HEK293T (cell line): ENCODE measurements around the gene HOXD1.

ENCODE experiments used
- CTCF ChIA-PET: fragments of 350-600 bp; formaldehyde crosslinking; extraction: SDS; loops from one replicate; lab custom pipeline; 2021; ENCODE audit warnings: antibody characterized with exemption, inconsistent platforms; lab: Yijun Ruan, JAX
- POLR2A ChIA-PET: fragments of 350-600 bp; formaldehyde crosslinking; extraction: SDS; loops from one replicate; lab custom pipeline; 2020; ENCODE audit warnings: antibody characterized with exemption, inconsistent platforms; lab: Yijun Ruan, JAX
- DNase-seq: peaks from one replicate; pipeline ENCODE4 v3.0.0; 2012; ENCODE audit warnings: mixed read lengths; ENCODE audit errors: extremely low spot score
- ARNT ChIP-seq: fragments of 450-650 bp; IDR thresholded peaks from 2 replicates; pipeline ENCODE4 v1.6.1; 2017; ENCODE audit warnings: mild to moderate bottlenecking
- BHLHE40 ChIP-seq: fragments of 450-650 bp; IDR thresholded peaks from 2 replicates; pipeline ENCODE4 v1.6.1; 2016; ENCODE audit warnings: mild to moderate bottlenecking, moderate library complexity, borderline replicate concordance
- CTBP1 ChIP-seq: fragments of 450-650 bp; IDR thresholded peaks from 2 replicates; pipeline ENCODE4 v1.6.1; 2016; ENCODE audit warnings: borderline replicate concordance
- ELF4 ChIP-seq: fragments of 450-650 bp; IDR thresholded peaks from 2 replicates; pipeline ENCODE4 v1.6.1; 2017; ENCODE audit warnings: antibody characterized with exemption
- FOXA1 ChIP-seq: fragments of 450-650 bp; IDR thresholded peaks from 2 replicates; pipeline ENCODE4 v1.6.1; 2016; ENCODE audit warnings: mild to moderate bottlenecking
- FOXK2 ChIP-seq: fragments of 450-650 bp; IDR thresholded peaks from 2 replicates; pipeline ENCODE4 v1.6.1; 2016; ENCODE audit warnings: mild to moderate bottlenecking
- FOXM1 ChIP-seq: fragments of 450-650 bp; IDR thresholded peaks from 2 replicates; pipeline ENCODE4 v1.6.1; 2017; ENCODE audit warnings: mild to moderate bottlenecking, borderline replicate concordance
- HDGF ChIP-seq: fragments of 450-650 bp; IDR thresholded peaks from 2 replicates; pipeline ENCODE4 v1.6.1; 2017; ENCODE audit warnings: antibody characterized with exemption, borderline replicate concordance
- L3MBTL2 ChIP-seq: fragments of 450-650 bp; conservative IDR thresholded peaks from 2 replicates; pipeline ENCODE4 v1.6.1; 2016; ENCODE audit warnings: mild to moderate bottlenecking
- LEF1 ChIP-seq: fragments of 450-650 bp; IDR thresholded peaks from 2 replicates; pipeline ENCODE4 v1.6.1; 2017; ENCODE audit warnings: mild to moderate bottlenecking, borderline replicate concordance
- NFRKB ChIP-seq: fragments of 450-650 bp; IDR thresholded peaks from 2 replicates; pipeline ENCODE4 v1.6.1; 2016; ENCODE audit warnings: mild to moderate bottlenecking, moderate library complexity
- SP1 ChIP-seq: fragments of 450-650 bp; IDR thresholded peaks from 2 replicates; pipeline ENCODE4 v1.6.1; 2017
- SUZ12 ChIP-seq: fragments of 450-650 bp; IDR thresholded peaks from 2 replicates; pipeline ENCODE4 v1.6.1; 2016; ENCODE audit warnings: mild to moderate bottlenecking
- TARDBP ChIP-seq: fragments of 450-650 bp; IDR thresholded peaks from 2 replicates; pipeline ENCODE4 v1.6.1; 2016
- ZNF384 ChIP-seq: fragments of 450-650 bp; IDR thresholded peaks from 2 replicates; pipeline ENCODE4 v1.6.1; 2016
- TF ChIP-seq, protein P1 (sequence below): fragments of 450-650 bp; IDR thresholded peaks from 2 replicates; pipeline ENCODE4 v1.6.1; 2016

HOXD1 gene

DNA sequence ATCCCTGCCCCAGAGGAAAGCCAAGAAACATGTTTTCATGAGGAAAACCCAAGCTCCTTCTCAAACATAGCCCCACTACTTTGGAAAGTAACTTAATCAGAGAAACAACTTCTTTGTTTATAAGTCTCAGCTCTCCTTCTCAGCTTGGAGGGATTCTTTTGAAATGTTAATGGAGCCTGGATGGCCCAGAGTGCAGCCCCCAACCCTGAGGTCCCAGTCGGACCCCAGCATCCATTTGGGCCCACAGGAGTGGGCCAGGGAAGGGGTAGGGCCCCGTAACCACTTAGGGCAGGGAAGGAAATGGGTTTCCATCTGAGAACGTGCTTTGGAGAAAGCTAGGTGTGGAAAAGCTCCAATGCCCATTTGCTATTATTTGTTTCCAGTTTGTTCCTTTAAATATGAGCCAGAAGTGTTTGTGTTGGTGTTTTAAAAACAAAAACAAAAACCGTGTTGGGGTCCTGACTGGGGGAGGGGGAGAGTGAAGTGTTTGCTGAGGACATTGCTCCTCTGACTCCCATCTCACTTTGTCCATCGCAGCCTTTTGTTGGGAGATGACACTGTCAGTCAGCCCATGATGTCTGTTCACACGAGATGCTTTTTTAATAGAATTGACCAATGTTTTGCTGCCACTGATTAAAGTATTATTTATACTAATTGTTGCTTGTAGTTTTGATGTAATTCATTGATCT, 33.0 kb upstream of the HOXD1 start:
- DNase-seq: no peak
- POLR2A ChIA-PET: interaction anchor here (1.0 to 1.2 kb wide), 4 partner anchors 9 to 51 kb away, joined by 3 read pairs; no protein-coding TSS in a partner anchor
- CTCF ChIA-PET: interaction anchor here (0.6 to 2.4 kb wide), 2 partner anchors 15 to 1673 kb away, joined by 3 to 9 read pairs; no protein-coding TSS in a partner anchor
- TF ChIP-seq, protein P1, sequence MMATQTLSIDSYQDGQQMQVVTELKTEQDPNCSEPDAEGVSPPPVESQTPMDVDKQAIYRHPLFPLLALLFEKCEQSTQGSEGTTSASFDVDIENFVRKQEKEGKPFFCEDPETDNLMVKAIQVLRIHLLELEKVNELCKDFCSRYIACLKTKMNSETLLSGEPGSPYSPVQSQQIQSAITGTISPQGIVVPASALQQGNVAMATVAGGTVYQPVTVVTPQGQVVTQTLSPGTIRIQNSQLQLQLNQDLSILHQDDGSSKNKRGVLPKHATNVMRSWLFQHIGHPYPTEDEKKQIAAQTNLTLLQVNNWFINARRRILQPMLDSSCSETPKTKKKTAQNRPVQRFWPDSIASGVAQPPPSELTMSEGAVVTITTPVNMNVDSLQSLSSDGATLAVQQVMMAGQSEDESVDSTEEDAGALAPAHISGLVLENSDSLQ: no peak
- TF ChIP-seq FOXA1 (no peak), CTBP1 (no peak), HDGF (no peak)

DNA sequence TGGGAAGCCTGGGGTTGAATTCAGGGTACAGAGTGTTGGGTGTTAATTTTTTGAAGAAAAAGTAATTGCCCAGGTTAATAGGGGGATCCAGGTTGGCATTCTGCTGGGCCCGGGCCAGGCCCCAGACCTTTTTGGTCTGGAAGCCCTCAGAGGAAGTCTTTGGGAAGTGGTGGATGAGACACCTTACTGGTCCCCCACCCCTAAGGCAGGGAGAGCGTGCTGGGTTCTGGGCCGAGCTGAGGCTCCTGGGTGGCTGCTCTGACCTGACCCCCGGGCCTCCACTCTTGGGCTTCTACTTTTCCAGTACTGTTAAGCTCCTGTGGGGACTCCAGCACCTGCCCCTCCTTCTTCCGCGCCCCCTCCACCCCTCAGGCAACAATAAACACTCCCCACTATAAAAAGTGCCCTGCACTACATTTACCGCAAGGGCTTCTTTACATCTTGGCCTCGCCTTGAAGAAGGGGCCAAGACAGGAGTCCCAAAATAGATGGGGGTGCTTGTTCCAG, 32.1 kb upstream of the HOXD1 start:
- no peak for DNase-seq
- ChIA-PET POLR2A (interaction anchor here (1.0 to 1.1 kb wide), 3 partner anchors 10 to 52 kb away, joined by 3 read pairs; no protein-coding TSS in a partner anchor), CTCF (interaction anchor here (2.4 kb wide), 1 partner anchor 16 kb away, joined by 9 read pairs; no protein-coding TSS in a partner anchor)
- no peak for TF ChIP-seq ARNT
- TF ChIP-seq TARDBP: no peak
- TF ChIP-seq, protein P1: no peak

DNA sequence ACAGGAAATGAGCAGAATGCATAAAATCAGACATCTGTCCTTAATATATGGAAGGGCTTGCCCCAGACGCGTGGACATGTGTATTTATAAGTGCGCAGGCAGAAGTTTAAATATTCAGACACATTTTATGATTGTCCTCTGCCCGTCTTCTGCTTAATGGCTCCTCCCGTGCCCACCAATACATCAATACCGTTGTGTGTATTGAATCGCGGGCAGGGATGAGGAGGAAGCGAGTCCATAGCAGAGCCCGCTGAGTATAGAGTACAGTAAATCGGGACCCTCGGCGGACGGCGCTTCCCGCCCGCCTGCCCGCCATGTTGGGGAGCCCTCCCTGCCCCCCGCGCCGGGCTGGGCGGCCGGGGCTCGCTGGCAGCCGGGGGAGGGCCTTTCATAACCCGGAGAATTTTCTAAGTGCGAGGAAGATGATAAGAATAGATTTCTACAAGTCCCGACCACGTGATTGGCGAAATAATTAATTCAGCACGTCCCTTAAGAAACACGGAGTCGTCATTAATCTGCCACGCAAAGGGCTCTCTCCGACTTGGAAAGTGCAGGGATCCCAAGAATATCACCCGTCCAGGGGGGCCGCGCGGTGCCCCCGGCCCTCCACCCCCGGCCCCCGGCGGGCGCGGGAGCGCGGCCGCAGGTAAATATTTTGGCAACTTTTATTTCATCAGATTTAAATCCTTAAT, 31.5 kb upstream of the HOXD1 start, which contains the start of gene HOXD3:
Gene HOXD3 (plus strand): TSS at position 501 of the 692 bp plus-strand sequence. CDS start 11,808 bp downstream, outside the sequence.
- no peak for TF ChIP-seq ELF4
- TF ChIP-seq FOXK2: no peak
- no peak for TF ChIP-seq FOXM1
- no peak for TF ChIP-seq SP1
- no peak for TF ChIP-seq LEF1
- no peak for TF ChIP-seq TARDBP
- TF ChIP-seq SUZ12: no peak
- no peak for TF ChIP-seq CTBP1
- TF ChIP-seq L3MBTL2: no peak
- TF ChIP-seq, protein P1: no peak
- no peak for TF ChIP-seq FOXA1
- no peak for DNase-seq
- CTCF ChIA-PET: interaction anchor here (2.4 kb wide), 1 partner anchor 16 kb away, joined by 9 read pairs; no protein-coding TSS in a partner anchor
- POLR2A ChIA-PET: interaction anchor here (1.0 to 1.1 kb wide), 2 partner anchors 11 to 16 kb away, joined by 4 to 5 read pairs; no protein-coding TSS in a partner anchor

DNA sequence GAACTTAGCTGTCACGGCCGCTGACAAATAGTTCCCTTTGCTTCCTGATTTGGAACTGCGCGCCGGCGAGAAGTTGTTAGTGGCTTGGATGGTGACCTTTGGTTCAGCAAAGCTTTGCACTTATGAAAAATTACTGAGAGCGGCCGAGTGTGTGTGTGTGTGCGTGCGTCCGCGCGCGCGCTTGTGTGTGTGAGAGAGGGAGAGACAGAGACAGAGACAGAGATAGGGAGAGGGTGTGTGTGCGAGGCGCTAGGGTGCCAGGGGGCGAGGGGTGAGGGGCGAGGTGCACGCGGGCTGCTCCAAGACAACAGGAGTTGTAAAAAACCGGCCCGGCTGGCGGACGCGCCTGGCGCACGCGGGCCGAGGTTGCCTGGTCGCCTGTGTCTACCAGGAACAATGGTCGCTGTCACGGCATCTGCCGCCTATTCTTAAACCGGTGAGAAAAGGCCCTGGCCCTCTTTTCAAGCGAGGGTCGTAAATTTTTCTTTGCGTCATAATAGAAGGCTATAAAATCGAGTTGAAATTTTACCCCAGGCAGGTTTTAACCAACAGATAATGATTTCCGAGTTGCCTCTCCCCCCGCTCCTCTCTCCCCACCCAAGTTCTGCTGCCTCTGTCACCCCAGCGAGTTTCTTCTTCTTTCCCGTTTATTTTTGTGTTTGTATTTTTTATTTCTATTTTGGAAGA, 30.8 kb upstream of the HOXD1 start:
- DNase-seq: peak; percentile 79
- POLR2A ChIA-PET: interaction anchor here (0.6 to 1.7 kb wide), 7 partner anchors 11 to 397 kb away, joined by 3 to 7 read pairs (median 4); no protein-coding TSS in a partner anchor
- CTCF ChIA-PET: interaction anchor here (0.6 to 0.8 kb wide), 2 partner anchors 298 to 657 kb away, joined by 3 read pairs; no protein-coding TSS in a partner anchor
- no peak for TF ChIP-seq LEF1
- peak; percentile 95 for TF ChIP-seq L3MBTL2
- peak; percentile 75 for TF ChIP-seq CTBP1
- peak; percentile 97 for TF ChIP-seq ARNT
- no peak for TF ChIP-seq NFRKB
- no peak for TF ChIP-seq BHLHE40
- no peak for TF ChIP-seq FOXA1
- TF ChIP-seq SP1: no peak
- no peak for TF ChIP-seq FOXK2
- TF ChIP-seq SUZ12: no peak
- TF ChIP-seq, protein P1: peak; percentile 83
- no peak for TF ChIP-seq ZNF384
- TF ChIP-seq HDGF: no peak
- TF ChIP-seq TARDBP: no peak
- no peak for TF ChIP-seq FOXM1
- TF ChIP-seq ELF4: no peak

DNA sequence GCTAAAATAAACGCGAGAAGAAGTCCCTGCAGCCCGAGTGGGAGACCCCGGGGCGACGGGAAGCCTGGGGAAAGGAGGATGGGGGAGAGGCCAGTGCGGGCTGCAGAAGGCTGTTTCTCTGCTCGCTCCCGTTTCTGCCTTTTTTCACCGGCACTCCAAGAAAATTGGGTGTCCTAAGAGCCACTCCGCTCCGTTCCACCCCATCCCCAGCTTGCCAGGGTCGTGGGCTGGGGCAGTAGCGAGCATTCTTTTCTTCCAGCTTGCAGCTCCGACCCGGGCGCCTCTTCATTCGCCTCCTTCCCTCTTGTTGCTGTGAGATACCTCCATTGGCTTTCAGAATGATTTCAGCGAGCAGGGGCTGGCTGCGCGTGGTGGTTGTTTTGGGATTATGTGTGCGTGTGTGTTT, 30.3 kb upstream of the HOXD1 start:
- CTCF ChIA-PET: interaction anchor here (0.6 to 0.8 kb wide), 2 partner anchors 297 to 656 kb away, joined by 3 read pairs; no protein-coding TSS in a partner anchor
- POLR2A ChIA-PET: interaction anchor here (0.6 to 1.7 kb wide), 7 partner anchors 11 to 396 kb away, joined by 3 to 7 read pairs (median 4); partner anchors contain the start of gene MTX2
- DNase-seq: peak; percentile 75
- no peak for TF ChIP-seq SUZ12
- TF ChIP-seq FOXK2: no peak
- no peak for TF ChIP-seq LEF1
- no peak for TF ChIP-seq NFRKB
- no peak for TF ChIP-seq ELF4
- TF ChIP-seq ARNT: no peak
- TF ChIP-seq, protein P1: no peak
- TF ChIP-seq FOXA1: no peak
- TF ChIP-seq TARDBP: no peak
- no peak for TF ChIP-seq HDGF
- no peak for TF ChIP-seq L3MBTL2
- TF ChIP-seq SP1: no peak
- no peak for TF ChIP-seq FOXM1
